Common myeloid progenitor, CD34-positive (primary cell): Measurements from ENCODE around the gene HHIPL1.
"Not testable (repeated sequence)": the region's sequence is repeated elsewhere in the genome, so short reads cannot be mapped to it uniquely, and the experiment has no call there.

Experiments
- CTCF ChIA-PET: fragments of 350-600 bp; sonication (Branson Sonifier 250); formaldehyde crosslinking; loops from one replicate; lab custom pipeline; 2021; ENCODE audit warnings: antibody characterized with exemption; lab: Charles Lee
- POLR2A ChIA-PET: fragments of 350-600 bp; sonication (Branson Sonifier 250); formaldehyde crosslinking; loops from one replicate; lab custom pipeline; 2021; ENCODE audit warnings: antibody characterized with exemption; lab: Charles Lee
- DNase-seq, 3 donors: peaks; one replicate each; pipeline versions ENCODE4 v3.0.0 to v3.0.0-alpha.2; 2013
- H3K27ac ChIP-seq, 2 experiments: 1 replicate in 1 of 2; 2 replicates in 1 of 2; pipeline ENCODE4 v1.7.0; 2013; ENCODE audit warnings: inconsistent platforms in 2 of 2, low read length in 2 of 2, mild to moderate bottlenecking in 2 of 2, low read depth in 1 of 2, moderate library complexity in 1 of 2; ENCODE audit not compliant: severe bottlenecking in 2 of 2, insufficient read depth in 1 of 2, poor library complexity in 1 of 2
- H3K27me3 ChIP-seq, 5 experiments: replicated peaks in 2 of 5; 1 replicate in 3 of 5; 2 replicates in 2 of 5; pipeline versions ENCODE4 v1.6.1 to v1.7.0; 2013; ENCODE audit warnings: low read length in 4 of 5, mild to moderate bottlenecking in 2 of 5, moderate library complexity in 2 of 5, inconsistent platforms in 1 of 5; ENCODE audit not compliant: insufficient read depth in 5 of 5, control insufficient read depth in 4 of 5
- H3K36me3 ChIP-seq, 4 experiments: 1 replicate in 2 of 4; 2 replicates in 2 of 4; pipeline versions ENCODE4 v1.6.1 to v1.7.0; 2013; ENCODE audit warnings: low read length in 3 of 4, control low read depth in 1 of 4, mild to moderate bottlenecking in 1 of 4; ENCODE audit not compliant: control insufficient read depth in 4 of 4, insufficient read depth in 4 of 4
- H3K4me1 ChIP-seq, 4 experiments: 1 replicate in 3 of 4; 2 replicates in 1 of 4; pipeline versions ENCODE4 v1.6.1 to v1.7.1; 2013; ENCODE audit warnings: low read length in 3 of 4, mild to moderate bottlenecking in 3 of 4, control low read depth in 1 of 4, inconsistent platforms in 1 of 4, moderate library complexity in 1 of 4; ENCODE audit not compliant: control insufficient read depth in 4 of 4, insufficient read depth in 4 of 4; ENCODE audit errors: control extremely low read depth in 1 of 4
- H3K4me3 ChIP-seq, 7 experiments: 1 replicate in 4 of 7; 2 replicates in 3 of 7; pipeline versions ENCODE4 v1.5.1 to v1.7.0; 2013; ENCODE audit warnings: mild to moderate bottlenecking in 7 of 7, low read length in 6 of 7, moderate library complexity in 6 of 7, inconsistent platforms in 2 of 7, low read depth in 2 of 7, control low read depth in 1 of 7; ENCODE audit not compliant: insufficient read depth in 4 of 7, control insufficient read depth in 1 of 7; ENCODE audit errors: extremely low read depth in 1 of 7
- H3K9me3 ChIP-seq, 5 experiments: 1 replicate in 4 of 5; 2 replicates in 1 of 5; pipeline versions ENCODE4 v1.6.1 to v1.7.1; 2013; ENCODE audit warnings: low read length in 4 of 5, mild to moderate bottlenecking in 2 of 5, inconsistent platforms in 1 of 5, low read depth in 1 of 5, moderate library complexity in 1 of 5; ENCODE audit not compliant: control insufficient read depth in 4 of 5, insufficient read depth in 2 of 5; ENCODE audit errors: control extremely low read depth in 1 of 5
- WGBS: methylation state at CpG from one replicate; pipeline ENCODE4 v1.1.5; 2013; ENCODE audit not compliant: insufficient coverage; 5-methylcytosine and 5-hydroxymethylcytosine counted together

Gene HHIPL1

GRCh38 chr14:99659333-99659741, 14.4 kb downstream of the HHIPL1 start:
- 7% methylated on average over 37 of the region's 58 CpGs for WGBS
- Histone ChIP-seq H3K27me3 (peaks cover 8 to 97% (median 45%) of the 10 kb centered on the region in 5 experiments), H3K4me3 (no peak overlapping the region), H3K9me3 (no peaks in the 10 kb centered on the region), H3K4me1 (peaks cover 0 to 2% (median 1%) of the 10 kb centered on the region in 4 experiments), H3K27ac (no peak overlapping the region), H3K36me3 (no peaks in the 10 kb centered on the region)
- CTCF ChIA-PET = no interaction called here
- peak in 2 of 3 donors; percentile 17 to 23 for DNase-seq
- POLR2A ChIA-PET = no interaction called here

- DNase-seq = no peak
- no peaks in the 10 kb centered on the region for H3K9me3 ChIP-seq
- H3K36me3 ChIP-seq = no peaks in the 10 kb centered on the region
- H3K4me1 ChIP-seq = peaks cover 0 to 2% (median 1%) of the 10 kb centered on the region in 4 experiments
- POLR2A ChIA-PET = no interaction called here
- H3K4me3 ChIP-seq = no peak overlapping the region
- H3K27ac ChIP-seq = no peak overlapping the region
- CTCF ChIA-PET = no interaction called here
- peaks cover 6 to 94% (median 44%) of the 10 kb centered on the region in 5 experiments for H3K27me3 ChIP-seq
- WGBS = 19% methylated on average over 33 of the region's 37 CpGs
Measured at GRCh38 chr14:99660006-99660566, 15.2 kb downstream of the HHIPL1 start.

GRCh38 chr14:99660794-99661193, 15.9 kb downstream of the HHIPL1 start:
- H3K27ac ChIP-seq = no peak overlapping the region
- peaks cover 6 to 87% (median 43%) of the 10 kb centered on the region in 5 experiments for H3K27me3 ChIP-seq
- H3K4me1 ChIP-seq = peaks cover 0 to 2% (median 1%) of the 10 kb centered on the region in 4 experiments
- no peaks in the 10 kb centered on the region for H3K9me3 ChIP-seq
- ChIA-PET POLR2A (no interaction called here), CTCF (interaction anchor here (1.4 kb wide), 1 partner anchor 18 kb away, joined by 3 read pairs; no protein-coding TSS in a partner anchor)
- WGBS = 61% methylated on average over 2 of the region's 4 CpGs
- H3K4me3 ChIP-seq = no peak overlapping the region
- no peak for DNase-seq
- no peaks in the 10 kb centered on the region for H3K36me3 ChIP-seq

- CTCF ChIA-PET = interaction anchor here (1.4 kb wide), 1 partner anchor 18 kb away, joined by 3 read pairs; no protein-coding TSS in a partner anchor
- POLR2A ChIA-PET, DNase-seq, H3K27ac ChIP-seq, H3K36me3 ChIP-seq, H3K4me3 ChIP-seq, H3K9me3 ChIP-seq, H3K4me1 ChIP-seq: not testable (repeated sequence)
- H3K27me3 ChIP-seq = peaks cover 6 to 83% (median 40%) of the 10 kb centered on the region in 5 experiments
Measured at GRCh38 chr14:99661206-99661605, 16.3 kb downstream of the HHIPL1 start.

- H3K27me3 ChIP-seq = peaks cover 2 to 70% (median 33%) of the 10 kb centered on the region in 5 experiments
- WGBS = 93% methylated on average over 10 of the region's 10 CpGs
- DNase-seq = no peak
- no peak overlapping the region for H3K4me3 ChIP-seq
- H3K4me1 ChIP-seq = peaks cover 0 to 2% (median 1%) of the 10 kb centered on the region in 4 experiments
- H3K27ac ChIP-seq = no peak overlapping the region
- H3K36me3 ChIP-seq = no peaks in the 10 kb centered on the region
- CTCF ChIA-PET = interaction anchor here (0.6 kb wide), 1 partner anchor 114 kb away, joined by 3 read pairs; no protein-coding TSS in a partner anchor
- POLR2A ChIA-PET = no interaction called here
- no peaks in the 10 kb centered on the region for H3K9me3 ChIP-seq
Measured at GRCh38 chr14:99662846-99663245, 17.9 kb downstream of the HHIPL1 start.

- WGBS = 78% methylated on average over 5 of the region's 12 CpGs
- DNase-seq = no peak
- peaks cover 0 to 63% (median 29%) of the 10 kb centered on the region in 5 experiments for H3K27me3 ChIP-seq
- no peaks in the 10 kb centered on the region for H3K36me3 ChIP-seq
- ChIA-PET POLR2A (no interaction called here), CTCF (no interaction called here)
- H3K4me3 ChIP-seq = no peak overlapping the region
- H3K4me1 ChIP-seq = peaks cover 0 to 2% (median 1%) of the 10 kb centered on the region in 4 experiments
- no peaks in the 10 kb centered on the region for H3K9me3 ChIP-seq
- no peak overlapping the region for H3K27ac ChIP-seq
Measured at GRCh38 chr14:99663386-99664057, 18.6 kb downstream of the HHIPL1 start.
